ENCODE measurements around the gene IGSF9. TPM values are rescaled to one million over a fixed set of nuclear protein-coding genes. Genes with fewer than 3 reads are reported as not detected.

The IGSF9 gene
- total RNA-seq, 1 donor from 2014 or later: 5.3 TPM

DNA sequence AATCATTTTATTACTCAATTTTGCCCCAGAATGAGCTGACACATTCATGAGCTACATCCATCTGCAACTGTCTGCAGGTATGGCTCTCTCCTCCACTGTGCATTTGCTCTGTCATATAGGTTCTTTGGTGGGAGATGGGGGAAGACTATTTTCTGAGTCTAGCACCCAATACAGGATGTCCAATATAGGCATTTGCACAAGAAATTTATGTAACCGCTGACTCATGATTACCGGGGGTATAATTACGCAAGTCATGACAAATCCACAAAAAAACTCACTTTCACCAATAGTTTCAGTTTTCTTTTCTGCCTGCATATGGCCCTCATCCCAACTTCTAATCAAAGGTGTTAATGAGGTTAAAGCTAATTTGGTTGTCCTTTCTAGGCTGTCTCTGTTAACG is 65.4 kb downstream of the IGSF9 start:
- DNase-seq (ENCODE audit: low spot score in 2 of 2) (no peak), FAIRE-seq (no peak)

GRCh38 chr1:159879136-159879535 is 66.3 kb downstream of the IGSF9 start:
- FAIRE-seq: no peak
- no peak for DNase-seq (ENCODE audit: low spot score in 2 of 2)

DNA sequence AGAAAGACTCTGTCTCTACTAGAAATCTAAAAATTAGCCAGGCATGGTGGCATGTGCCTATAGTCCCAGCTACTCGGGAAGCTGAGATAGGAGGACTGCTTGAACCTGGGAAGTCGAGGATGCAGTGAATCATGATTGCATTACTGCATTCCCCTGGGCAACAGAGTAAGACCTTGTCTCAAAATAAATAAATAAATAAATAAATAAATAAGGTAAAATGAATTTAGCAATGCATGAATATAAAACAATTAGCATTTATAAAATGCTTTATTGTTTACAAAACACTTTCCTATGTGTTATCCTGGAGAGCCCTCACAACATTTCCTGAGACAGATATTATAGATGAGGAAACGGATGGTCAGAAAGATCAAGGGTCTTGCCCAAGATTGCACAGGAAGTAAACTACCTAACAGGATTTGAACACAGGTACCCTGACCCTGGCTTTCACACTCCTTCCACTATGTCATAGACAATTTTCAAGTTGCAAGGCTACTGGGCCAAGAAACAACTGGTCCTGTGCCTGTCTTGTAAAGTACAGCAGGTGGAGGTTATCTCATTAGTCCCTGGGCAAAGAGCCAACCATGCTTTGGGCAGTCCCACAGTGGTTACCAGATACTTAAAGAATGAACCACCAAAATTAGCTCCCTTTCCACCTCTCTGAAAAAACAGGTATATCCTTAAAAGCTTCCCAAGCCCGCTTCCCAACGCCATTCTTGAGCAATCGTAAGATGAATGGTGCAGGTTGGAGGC is 67.5 kb downstream of the IGSF9 start:
- FAIRE-seq: no peak
- DNase-seq (ENCODE audit: low spot score in 2 of 2): no peak

Small RNA genes lying within 50 kb of the gene (small RNA-seq; reads per million reads assigned to genes)
- not detected for gene MIR4259

Other genes starting within 250 kb of the IGSF9 start
- gene CRP, start 231.0 kb downstream of the IGSF9 start, total RNA-seq: not detected
- gene DUSP23, start 164.7 kb downstream of the IGSF9 start, total RNA-seq: 22.8 TPM
- not detected for gene FCRL6, start 143.3 kb downstream of the IGSF9 start, total RNA-seq
- gene SLAMF8, start 118.7 kb downstream of the IGSF9 start, total RNA-seq: not detected
- not detected for gene VSIG8, start 83.0 kb downstream of the IGSF9 start, total RNA-seq
- gene CFAP45, start 45.4 kb downstream of the IGSF9 start, total RNA-seq: under 0.01 TPM
- 18.8 TPM for gene TAGLN2, start 20.1 kb downstream of the IGSF9 start, total RNA-seq
- not detected for gene SLAMF9, start 8.6 kb upstream of the IGSF9 start, total RNA-seq
- gene PIGM, start 86.4 kb upstream of the IGSF9 start, total RNA-seq: 7.7 TPM
- gene KCNJ10, start 124.5 kb upstream of the IGSF9 start, total RNA-seq: 1.6 TPM
- 11.4 TPM for gene KCNJ9, start 135.9 kb upstream of the IGSF9 start, total RNA-seq
- gene IGSF8, start 153.0 kb upstream of the IGSF9 start, total RNA-seq: 48.5 TPM
- 45.7 TPM for gene ATP1A2, start 170.1 kb upstream of the IGSF9 start, total RNA-seq
- gene ATP1A4, start 206.0 kb upstream of the IGSF9 start, total RNA-seq: not detected
- gene CASQ1, start 245.0 kb upstream of the IGSF9 start, total RNA-seq: 4.9 TPM

All from frontal cortex (tissue), 4 donors.